HG03439 (cell line): ENCODE data around the gene PSAP.
"Not testable (repeated sequence)": the region's sequence is repeated elsewhere in the genome, so short reads cannot be mapped to it uniquely, and the experiment has no call there.

Experiments used
- ATAC-seq: cut with Tn5 transposase; IDR thresholded peaks from one replicate; pipeline ENCODE4 v1.9.1; 2021; ENCODE audit warnings: mild to moderate bottlenecking, moderate library complexity; ENCODE audit not compliant: unreplicated experiment

PSAP gene

GRCh38 chr10:71850743-71851464 lies at the start of gene PSAP:
PSAP (minus strand) TSS chr10:71851251; CDS start chr10:71851221, 30 bp downstream.
- peak; percentile 90 for ATAC-seq

GRCh38 chr10:71900441-71901180 lies 49.6 kb upstream of the PSAP start:
- ATAC-seq: no peak

GRCh38 chr10:71899665-71900412 lies 48.8 kb upstream of the PSAP start:
- ATAC-seq: no peak

GRCh38 chr10:71898346-71898745 lies 47.3 kb upstream of the PSAP start:
- not testable (repeated sequence) for ATAC-seq

GRCh38 chr10:71893920-71894319 lies 42.9 kb upstream of the PSAP start:
- no peak for ATAC-seq

- ATAC-seq: no peak
These were observed 42.3 kb upstream of the PSAP start for GRCh38 chr10:71893258-71893815.

GRCh38 chr10:71891437-71891836 lies 40.4 kb upstream of the PSAP start:
- no peak for ATAC-seq

DNA sequence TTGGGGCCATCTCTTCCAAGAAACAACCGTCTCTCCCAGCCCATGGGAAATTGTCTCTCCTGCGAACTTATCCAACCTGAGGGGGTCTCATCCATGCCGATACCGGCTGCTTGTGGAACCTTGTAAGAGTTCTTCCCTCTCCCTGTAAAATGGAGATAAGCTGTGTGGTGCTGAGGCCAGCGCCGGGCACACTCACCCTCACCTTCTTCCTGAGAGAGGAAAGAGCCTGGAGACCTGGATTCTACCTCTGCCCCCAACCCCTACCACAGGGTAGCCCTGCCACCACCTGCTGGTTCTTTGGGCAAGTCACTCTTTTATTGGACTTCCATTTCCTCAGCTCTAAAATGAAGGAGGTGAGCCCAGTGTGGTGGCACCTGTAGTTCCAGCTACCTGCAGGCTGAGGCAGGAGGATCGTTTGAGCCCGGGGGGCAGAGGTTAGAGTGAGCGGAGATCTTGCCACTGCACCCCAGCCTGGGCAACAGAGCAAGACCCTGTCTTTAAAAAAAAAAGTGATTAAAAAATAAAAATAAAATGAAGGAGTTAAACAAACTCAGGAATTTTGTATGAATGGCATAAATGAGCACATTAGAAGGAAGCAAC lies 38.4 kb upstream of the PSAP start:
- no peak for ATAC-seq

- ATAC-seq: peak; percentile 93
These were observed 37.8 kb upstream of the PSAP start for GRCh38 chr10:71888623-71889387.

DNA sequence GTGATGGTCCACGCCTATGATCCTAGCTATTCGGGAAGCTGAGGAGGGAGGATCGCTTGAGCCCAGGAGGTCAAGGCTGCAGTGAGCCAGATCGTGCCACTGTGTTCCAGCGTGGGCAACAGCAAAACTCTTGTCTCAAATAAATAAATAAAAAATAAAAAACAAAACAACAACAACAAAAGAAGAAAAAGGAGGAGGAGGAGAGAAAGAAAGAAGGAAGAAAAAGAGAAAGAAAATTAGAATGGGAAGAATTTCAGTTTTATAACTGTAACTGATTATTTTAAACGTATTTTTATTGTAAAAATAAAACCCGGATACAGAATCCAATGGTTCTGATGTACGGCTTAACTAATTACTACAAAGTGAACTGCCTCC lies 37.2 kb upstream of the PSAP start:
- no peak for ATAC-seq

DNA sequence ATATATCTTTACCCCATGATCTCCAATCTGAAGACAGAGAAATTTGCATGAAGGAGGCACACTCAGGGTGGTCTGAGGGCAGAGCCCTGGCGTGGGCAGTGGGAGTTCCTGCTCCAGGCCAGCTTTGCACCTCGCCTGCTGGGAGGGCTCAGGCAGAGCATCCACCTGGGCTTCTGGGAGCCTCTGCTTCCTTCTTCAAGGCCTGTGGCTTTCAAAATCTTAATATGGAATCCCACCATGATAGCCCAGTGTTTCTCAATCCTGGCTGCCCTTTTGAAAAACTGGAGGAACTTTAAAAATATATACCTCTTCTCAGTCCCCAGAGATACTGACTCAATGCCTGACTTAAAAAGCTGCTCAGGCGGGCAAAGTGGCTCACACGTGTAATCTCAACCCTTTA lies 36.7 kb upstream of the PSAP start:
- no peak for ATAC-seq

- no peak for ATAC-seq
These were observed 32.0 kb upstream of the PSAP start for GRCh38 chr10:71882813-71883659.

DNA sequence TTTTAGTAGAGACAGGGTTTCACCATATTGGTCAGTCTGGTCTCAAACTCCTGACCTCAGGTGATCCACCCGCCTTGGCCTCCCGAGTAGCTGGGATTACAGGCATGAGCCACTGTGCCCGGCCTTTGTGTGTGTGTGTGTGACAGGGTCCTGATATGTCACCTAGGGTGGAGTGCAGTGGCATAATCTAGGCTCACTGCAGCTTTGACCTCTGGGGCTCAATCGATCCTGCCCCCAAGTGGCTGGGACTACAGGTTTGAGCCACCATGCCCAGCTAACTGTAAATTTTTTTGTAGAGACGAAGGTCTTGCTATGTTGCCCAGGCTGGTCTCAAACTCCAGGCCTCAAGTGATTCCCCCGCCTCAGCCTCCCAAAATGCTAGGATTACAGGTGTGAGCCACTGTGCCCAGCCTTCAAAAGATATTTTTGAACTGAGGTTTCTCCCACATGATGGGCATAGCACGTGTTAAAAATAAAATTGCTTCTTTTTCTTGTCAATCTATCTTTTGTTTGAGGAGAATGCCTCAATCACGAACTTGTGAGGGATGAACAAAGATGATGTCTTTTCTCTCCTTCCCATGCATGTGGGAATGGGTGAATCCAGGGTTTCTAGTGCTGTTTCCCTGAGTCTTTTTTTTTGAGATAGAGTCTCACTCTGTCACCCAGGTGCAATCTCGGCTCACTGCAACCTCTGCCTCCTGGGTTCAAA lies 30.8 kb upstream of the PSAP start:
- no peak for ATAC-seq

DNA sequence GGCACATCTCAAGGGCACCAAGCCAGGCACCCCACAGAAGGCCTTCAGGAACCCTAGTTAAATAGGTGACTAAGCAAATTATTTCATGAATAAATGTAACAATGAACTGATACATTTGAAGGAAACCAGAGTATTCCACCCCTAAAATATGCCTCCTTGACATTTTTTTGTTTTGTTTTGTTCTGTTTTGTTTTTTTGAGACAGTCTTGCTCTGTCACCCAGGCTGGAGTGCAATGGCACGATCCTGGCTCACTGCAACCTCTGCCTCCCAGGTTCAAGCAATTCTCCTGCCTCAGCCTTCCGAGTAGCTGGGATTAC lies 30.2 kb upstream of the PSAP start:
- ATAC-seq: not testable (repeated sequence)

- ATAC-seq: no peak
These were observed 29.6 kb upstream of the PSAP start for GRCh38 chr10:71880425-71881306.

- ATAC-seq: no peak
These were observed 27.4 kb upstream of the PSAP start for GRCh38 chr10:71878327-71879034.

DNA sequence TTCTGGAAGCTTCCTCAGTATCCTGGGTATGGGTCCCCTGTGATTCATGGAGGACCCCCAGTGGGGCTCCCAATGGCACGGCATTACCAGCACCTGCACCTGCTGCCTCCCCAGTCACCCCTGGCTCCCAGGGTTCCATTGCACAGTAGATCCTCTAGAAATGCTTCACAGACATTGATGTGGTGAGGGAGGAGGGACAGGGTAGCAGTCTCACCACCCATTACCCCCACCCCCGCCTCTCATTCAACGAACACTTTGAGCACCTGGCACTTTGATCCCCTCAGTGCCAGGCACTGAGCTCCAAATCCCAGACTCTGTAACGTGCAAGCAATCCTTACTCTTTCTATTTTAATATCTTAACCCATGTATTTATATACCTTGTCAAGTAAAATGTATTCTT lies 26.8 kb upstream of the PSAP start:
- no peak for ATAC-seq
